H9 (cell line): ENCODE results near the gene PRKAR2B. TPM values are rescaled to one million over a fixed set of nuclear protein-coding genes. Genes with fewer than 3 reads are reported as not detected.

Source experiments
- DNase-seq: peaks from one replicate; pipeline ENCODE4 v3.0.0-alpha.2; 2017
- H2AFZ ChIP-seq: one replicate; pipeline ENCODE4 v1.6.1; 2013; ENCODE audit warnings: mild to moderate bottlenecking, low read length, control low read depth, moderate library complexity
- H2AK5ac ChIP-seq: 2 replicates; pipeline ENCODE4 v1.6.1; 2013; ENCODE audit warnings: low read length, control low read depth, mixed read lengths; ENCODE audit not compliant: insufficient read length
- H2BK120ac ChIP-seq: one replicate; pipeline ENCODE4 v1.6.1; 2013; ENCODE audit warnings: low read depth, mild to moderate bottlenecking, low read length, control low read depth, inconsistent platforms; ENCODE audit not compliant: poor library complexity, severe bottlenecking
- H2BK12ac ChIP-seq: 2 replicates; pipeline ENCODE4 v1.6.1; 2013; ENCODE audit warnings: low read length, control low read depth, mixed read lengths, low read depth; ENCODE audit not compliant: insufficient read length
- H2BK15ac ChIP-seq: 2 replicates; pipeline ENCODE4 v1.6.1; 2013; ENCODE audit warnings: low read depth, low read length, control low read depth
- H2BK20ac ChIP-seq: one replicate; pipeline ENCODE4 v1.6.1; 2013; ENCODE audit warnings: low read depth, mild to moderate bottlenecking, low read length, control low read depth, inconsistent platforms; ENCODE audit not compliant: poor library complexity, severe bottlenecking
- H2BK5ac ChIP-seq: 2 replicates; pipeline ENCODE4 v1.6.1; 2013; ENCODE audit warnings: low read length, control low read depth, mixed read lengths; ENCODE audit not compliant: insufficient read length
- H3K14ac ChIP-seq: 2 replicates; pipeline ENCODE4 v1.6.1; 2013; ENCODE audit warnings: low read length, control low read depth; ENCODE audit not compliant: insufficient read depth
- H3K18ac ChIP-seq: 2 replicates; pipeline ENCODE4 v1.6.1; 2013; ENCODE audit warnings: low read depth, mild to moderate bottlenecking, mixed read lengths, low read length, control low read depth; ENCODE audit not compliant: insufficient read length
- H3K23ac ChIP-seq: 2 replicates; pipeline ENCODE4 v1.6.1; 2013; ENCODE audit warnings: low read length, control low read depth, mixed read lengths, low read depth; ENCODE audit not compliant: insufficient read length
- H3K23me2 ChIP-seq: 2 replicates; pipeline ENCODE4 v1.6.1; 2013; ENCODE audit warnings: low read depth, mild to moderate bottlenecking, mixed read lengths, low read length, control low read depth; ENCODE audit not compliant: insufficient read length, poor library complexity, severe bottlenecking
- H3K27ac ChIP-seq: 2 replicates; pipeline ENCODE4 v1.5.1; 2013; ENCODE audit warnings: low read length, control low read depth, mixed read lengths, low read depth; ENCODE audit not compliant: insufficient read length
- H3K27me3 ChIP-seq: 2 replicates; pipeline ENCODE4 v1.6.1; 2013; ENCODE audit warnings: low read length, control low read depth, inconsistent platforms; ENCODE audit not compliant: insufficient read depth
- H3K4ac ChIP-seq: 2 replicates; pipeline ENCODE4 v1.6.1; 2013; ENCODE audit warnings: low read depth, mild to moderate bottlenecking, control low read depth, inconsistent platforms, low read length, moderate library complexity
- H3K4me1 ChIP-seq: 2 replicates; pipeline ENCODE4 v1.6.1; 2013; ENCODE audit warnings: low read length, control low read depth, inconsistent platforms; ENCODE audit not compliant: insufficient read depth
- H3K4me2 ChIP-seq: 2 replicates; pipeline ENCODE4 v1.6.1; 2013; ENCODE audit warnings: low read length, control low read depth, mixed read lengths; ENCODE audit not compliant: insufficient read length, insufficient read depth
- H3K56ac ChIP-seq: 2 replicates; pipeline ENCODE4 v1.6.1; 2013; ENCODE audit warnings: low read depth, mild to moderate bottlenecking, mixed read lengths, low read length, control low read depth; ENCODE audit not compliant: insufficient read length
- H3K79me1 ChIP-seq: 2 replicates; pipeline ENCODE4 v1.6.1; 2013; ENCODE audit warnings: low read depth, mild to moderate bottlenecking, moderate library complexity, low read length, control low read depth, inconsistent platforms; ENCODE audit not compliant: insufficient read depth, poor library complexity, severe bottlenecking
- H3K79me2 ChIP-seq: 2 replicates; pipeline ENCODE4 v1.6.1; 2013; ENCODE audit warnings: low read length, control low read depth, inconsistent platforms; ENCODE audit not compliant: insufficient read depth
- H3K9ac ChIP-seq: 2 replicates; pipeline ENCODE4 v1.6.1; 2013; ENCODE audit warnings: low read length, control low read depth, mixed read lengths; ENCODE audit not compliant: insufficient read length; ENCODE audit errors: extremely low read depth
- H3K9me3 ChIP-seq: one replicate; pipeline ENCODE4 v1.6.1; 2013; ENCODE audit warnings: low read depth, low read length, inconsistent platforms; ENCODE audit not compliant: control insufficient read depth
- H3T11ph ChIP-seq: one replicate; pipeline ENCODE4 v1.6.1; 2013; ENCODE audit warnings: mild to moderate bottlenecking, low read length, control low read depth, inconsistent platforms
- H4K20me1 ChIP-seq: one replicate; pipeline ENCODE4 v1.6.1; 2013; ENCODE audit not compliant: control insufficient read depth, insufficient read length, insufficient read depth
- H4K5ac ChIP-seq: 2 replicates; pipeline ENCODE4 v1.6.1; 2013; ENCODE audit warnings: low read depth, mild to moderate bottlenecking, mixed read lengths, low read length, control low read depth; ENCODE audit not compliant: insufficient read length
- H4K8ac ChIP-seq: replicated peaks from 2 replicates; pipeline ENCODE4 v1.6.1; 2013; ENCODE audit warnings: low read length, control low read depth, mixed read lengths, low read depth; ENCODE audit not compliant: insufficient read length
- H4K91ac ChIP-seq: 2 replicates; pipeline ENCODE4 v1.6.1; 2013; ENCODE audit warnings: low read depth, mild to moderate bottlenecking, moderate library complexity, mixed read lengths, low read length, control low read depth; ENCODE audit not compliant: insufficient read length
- H3K27ac Mint-ChIP-seq, 3 experiments: 2 replicates in 2 of 3; 3 replicates in 1 of 3; pipeline ENCODE4 v1.8.0; 2020 to 2021; ENCODE audit warnings: mixed read lengths in 3 of 3, mild to moderate bottlenecking in 1 of 3, moderate library complexity in 1 of 3
- H3K27me3 Mint-ChIP-seq: 2 replicates; pipeline ENCODE4 v1.8.0; 2021; ENCODE audit warnings: low read depth, mild to moderate bottlenecking, moderate library complexity, mixed read lengths
- H3K36me3 Mint-ChIP-seq, 3 experiments: 2 replicates in 2 of 3; 3 replicates in 1 of 3; pipeline ENCODE4 v1.8.0; 2020 to 2021; ENCODE audit warnings: low read depth in 3 of 3, mixed read lengths in 3 of 3; ENCODE audit not compliant: insufficient read depth in 1 of 3
- H3K4me1 Mint-ChIP-seq, 2 experiments: 2 replicates each; pipeline ENCODE4 v1.8.0; 2020; ENCODE audit warnings: mixed read lengths in 2 of 2
- H3K4me3 Mint-ChIP-seq, 2 experiments: 2 replicates in 1 of 2; 3 replicates in 1 of 2; pipeline ENCODE4 v1.8.0; 2020 to 2021; ENCODE audit warnings: mild to moderate bottlenecking in 2 of 2, mixed read lengths in 2 of 2, moderate library complexity in 1 of 2
- H3K9me3 Mint-ChIP-seq, 2 experiments: 2 replicates in 1 of 2; 3 replicates in 1 of 2; pipeline ENCODE4 v1.8.0; 2020; ENCODE audit warnings: mild to moderate bottlenecking in 2 of 2, mixed read lengths in 2 of 2, moderate library complexity in 1 of 2
- WGBS: extraction: QIAGEN DNeasy Blood & Tissue Kit; methylation state at CpG from one replicate; pipeline ENCODE4 v1.1.7; 2013; ENCODE audit warnings: missing lambda C conversion rate, low lambda C conversion rate, mixed read lengths; ENCODE audit not compliant: insufficient read length; ENCODE audit errors: extremely low coverage; 5-methylcytosine and 5-hydroxymethylcytosine counted together
- total RNA-seq: library from RNA; stranded (reverse); gene quantifications from 2 replicates; pipeline ENCODE4 v1.2.1, GENCODE V29; 2021
- TF ChIP-seq, protein P1 (sequence below): fragments of 200-600 bp; sonication (generic); conservative IDR thresholded peaks from 3 replicates; pipeline ENCODE4 v1.8.0; 2021; ENCODE audit warnings: antibody characterized with exemption, mild to moderate bottlenecking

The PRKAR2B gene
- total RNA-seq, 1 experiment from 2014 or later: 16.6 TPM

DNA sequence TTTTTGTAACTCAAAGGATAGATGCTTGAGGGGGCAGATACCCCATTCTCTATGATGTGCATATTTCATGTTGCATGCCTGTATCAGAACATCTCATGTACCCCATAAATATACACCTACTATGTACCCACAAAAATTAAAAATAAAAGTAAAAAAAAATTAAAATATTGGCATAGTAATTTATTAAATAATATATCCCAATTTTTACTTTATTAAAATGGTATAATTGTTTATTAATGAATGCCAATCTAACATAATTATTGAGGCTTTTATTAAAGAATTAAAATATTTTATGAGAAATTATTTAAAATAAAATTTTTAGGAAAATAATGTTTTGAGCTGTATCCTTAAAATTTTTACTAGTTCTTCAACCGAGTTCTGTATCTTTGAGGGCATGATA lies 105.4 kb downstream of the PRKAR2B start:
- Histone ChIP-seq H4K91ac (no peak overlapping the region), H3K14ac (no peak overlapping the region), H3K27ac (no peak overlapping the region), H2BK120ac (no peak overlapping the region), H3K18ac (no peak overlapping the region), H3K79me1 (no peaks in the 10 kb centered on the region), H2BK20ac (no peak overlapping the region), H3K4me1 (no peaks in the 10 kb centered on the region; the same call in 1 of the 2 replicates), H3K23ac (no peak overlapping the region), H3K9me3 (no peaks in the 10 kb centered on the region), H4K20me1 (no peaks in the 10 kb centered on the region), H4K5ac (no peak overlapping the region), H2AFZ (no peak overlapping the region), H3K4ac (no peak overlapping the region), H3K4me2 (no peak overlapping the region), H3K56ac (no peak overlapping the region), H3K27me3 (no peaks in the 10 kb centered on the region), H3K23me2 (no peaks in the 10 kb centered on the region), H3K9ac (no peak overlapping the region), H4K8ac (no peak overlapping the region), H2BK12ac (no peak overlapping the region), H2BK5ac (no peak overlapping the region), H3K79me2 (no peaks in the 10 kb centered on the region), H3T11ph (no peak overlapping the region), H2BK15ac (no peak overlapping the region), H2AK5ac (no peak overlapping the region)
- H3K4me3 Mint-ChIP-seq: no peak overlapping the region
- no peaks in the 10 kb centered on the region for H3K27me3 Mint-ChIP-seq
- no peak for DNase-seq
- H3K9me3 Mint-ChIP-seq: no peaks in the 10 kb centered on the region
- TF ChIP-seq, protein P1, sequence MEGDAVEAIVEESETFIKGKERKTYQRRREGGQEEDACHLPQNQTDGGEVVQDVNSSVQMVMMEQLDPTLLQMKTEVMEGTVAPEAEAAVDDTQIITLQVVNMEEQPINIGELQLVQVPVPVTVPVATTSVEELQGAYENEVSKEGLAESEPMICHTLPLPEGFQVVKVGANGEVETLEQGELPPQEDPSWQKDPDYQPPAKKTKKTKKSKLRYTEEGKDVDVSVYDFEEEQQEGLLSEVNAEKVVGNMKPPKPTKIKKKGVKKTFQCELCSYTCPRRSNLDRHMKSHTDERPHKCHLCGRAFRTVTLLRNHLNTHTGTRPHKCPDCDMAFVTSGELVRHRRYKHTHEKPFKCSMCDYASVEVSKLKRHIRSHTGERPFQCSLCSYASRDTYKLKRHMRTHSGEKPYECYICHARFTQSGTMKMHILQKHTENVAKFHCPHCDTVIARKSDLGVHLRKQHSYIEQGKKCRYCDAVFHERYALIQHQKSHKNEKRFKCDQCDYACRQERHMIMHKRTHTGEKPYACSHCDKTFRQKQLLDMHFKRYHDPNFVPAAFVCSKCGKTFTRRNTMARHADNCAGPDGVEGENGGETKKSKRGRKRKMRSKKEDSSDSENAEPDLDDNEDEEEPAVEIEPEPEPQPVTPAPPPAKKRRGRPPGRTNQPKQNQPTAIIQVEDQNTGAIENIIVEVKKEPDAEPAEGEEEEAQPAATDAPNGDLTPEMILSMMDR: no peak
- peaks cover 20 to 26% of the 10 kb centered on the region in 2 experiments for H3K4me1 Mint-ChIP-seq
- H3K36me3 Mint-ChIP-seq: peaks cover 0 to 8% (median 2%) of the 10 kb centered on the region in 3 experiments; a peak in 1 of 7 replicates
- H3K27ac Mint-ChIP-seq: no peak overlapping the region
- no CpG with 5 or more reads among the region's 1 CpG for WGBS
